ENCODE results near the gene USP48. TPM values are rescaled to one million over a fixed set of nuclear protein-coding genes. Genes with fewer than 3 reads are reported as not detected.

The USP48 gene
- total RNA-seq, 1 donor from 2014 or later: 39.1 TPM

DNA sequence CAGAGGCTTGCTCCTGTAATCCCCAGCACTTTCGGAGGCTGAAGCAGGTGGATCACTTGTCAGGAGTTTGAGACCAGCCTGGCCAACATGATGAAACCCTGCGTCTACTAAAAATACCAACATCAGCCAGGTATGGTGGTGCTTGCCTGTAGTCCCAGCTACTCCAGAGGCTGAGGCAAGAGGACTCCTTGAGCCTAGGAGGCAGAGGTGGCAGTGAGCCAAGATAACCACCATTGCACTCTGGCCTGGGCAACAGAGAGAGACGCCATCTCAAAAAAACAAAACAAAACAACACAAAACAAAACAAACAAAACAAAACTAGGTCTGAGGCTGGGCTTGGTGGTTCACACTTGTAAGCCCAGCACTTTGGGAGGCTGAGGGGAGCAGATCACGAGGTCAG, 75.1 kb downstream of the USP48 start:
- Histone ChIP-seq H3K36me3 (peaks cover 55% of the 10 kb centered on the region), H3K27me3 (ENCODE audit: low read depth) (no peaks in the 10 kb centered on the region), H3K27ac (replicated peaks) (no peak overlapping the region), H3K4me3 (no peak overlapping the region), H3K4me1 (peaks cover 11% of the 10 kb centered on the region), H3K9me3 (replicated peaks) (no peaks in the 10 kb centered on the region)
- no peak for DNase-seq
- TF ChIP-seq, protein P1, sequence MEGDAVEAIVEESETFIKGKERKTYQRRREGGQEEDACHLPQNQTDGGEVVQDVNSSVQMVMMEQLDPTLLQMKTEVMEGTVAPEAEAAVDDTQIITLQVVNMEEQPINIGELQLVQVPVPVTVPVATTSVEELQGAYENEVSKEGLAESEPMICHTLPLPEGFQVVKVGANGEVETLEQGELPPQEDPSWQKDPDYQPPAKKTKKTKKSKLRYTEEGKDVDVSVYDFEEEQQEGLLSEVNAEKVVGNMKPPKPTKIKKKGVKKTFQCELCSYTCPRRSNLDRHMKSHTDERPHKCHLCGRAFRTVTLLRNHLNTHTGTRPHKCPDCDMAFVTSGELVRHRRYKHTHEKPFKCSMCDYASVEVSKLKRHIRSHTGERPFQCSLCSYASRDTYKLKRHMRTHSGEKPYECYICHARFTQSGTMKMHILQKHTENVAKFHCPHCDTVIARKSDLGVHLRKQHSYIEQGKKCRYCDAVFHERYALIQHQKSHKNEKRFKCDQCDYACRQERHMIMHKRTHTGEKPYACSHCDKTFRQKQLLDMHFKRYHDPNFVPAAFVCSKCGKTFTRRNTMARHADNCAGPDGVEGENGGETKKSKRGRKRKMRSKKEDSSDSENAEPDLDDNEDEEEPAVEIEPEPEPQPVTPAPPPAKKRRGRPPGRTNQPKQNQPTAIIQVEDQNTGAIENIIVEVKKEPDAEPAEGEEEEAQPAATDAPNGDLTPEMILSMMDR (IDR thresholded peaks at IDR 0.05; ENCODE audit: borderline replicate concordance): no peak
- intact Hi-C loops (cut with micrococcal nuclease): no loop called here

DNA sequence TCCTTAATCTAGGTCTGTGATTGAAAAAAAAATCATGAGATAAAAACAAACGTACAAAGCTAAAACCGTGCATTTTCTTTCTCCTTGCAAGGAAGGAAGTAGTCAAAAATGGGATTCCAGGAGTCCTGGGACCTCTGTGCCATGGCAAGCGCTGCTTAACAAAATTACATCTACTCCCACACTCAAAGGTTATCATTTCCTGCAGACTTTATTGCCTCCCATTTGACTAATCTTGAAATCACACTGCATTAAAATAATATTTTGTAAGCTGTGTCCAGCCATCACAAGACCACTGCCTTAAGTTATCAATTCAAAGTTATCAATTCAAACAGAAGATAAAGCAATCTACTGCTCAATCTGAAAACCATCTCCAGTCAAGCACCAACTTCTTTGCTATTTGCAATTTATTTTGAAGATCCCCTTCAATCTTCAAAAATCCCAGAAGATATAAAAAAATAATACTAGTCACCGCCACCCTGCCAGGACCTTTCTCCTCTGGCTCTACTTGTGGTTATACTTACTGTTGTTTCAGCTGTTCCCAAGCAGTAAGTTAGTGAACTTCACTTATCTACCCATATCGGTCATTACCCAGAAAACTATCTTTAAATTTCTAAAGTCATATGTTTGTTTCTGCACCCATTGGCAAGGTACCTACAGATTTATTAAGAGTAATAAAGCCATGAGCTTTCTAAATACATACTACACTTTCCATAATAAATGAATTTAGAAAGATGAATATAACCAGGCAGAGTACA, 75.7 kb downstream of the USP48 start:
- Histone ChIP-seq H3K36me3 (peaks cover 55% of the 10 kb centered on the region), H3K27ac (replicated peaks) (no peak overlapping the region), H3K27me3 (ENCODE audit: low read depth) (no peaks in the 10 kb centered on the region), H3K9me3 (replicated peaks) (no peaks in the 10 kb centered on the region), H3K4me1 (peaks cover 11% of the 10 kb centered on the region), H3K4me3 (no peak overlapping the region)
- intact Hi-C loops (cut with micrococcal nuclease): no loop called here
- no peak for DNase-seq
- TF ChIP-seq, protein P1 (IDR thresholded peaks at IDR 0.05; ENCODE audit: borderline replicate concordance): no peak

DNA sequence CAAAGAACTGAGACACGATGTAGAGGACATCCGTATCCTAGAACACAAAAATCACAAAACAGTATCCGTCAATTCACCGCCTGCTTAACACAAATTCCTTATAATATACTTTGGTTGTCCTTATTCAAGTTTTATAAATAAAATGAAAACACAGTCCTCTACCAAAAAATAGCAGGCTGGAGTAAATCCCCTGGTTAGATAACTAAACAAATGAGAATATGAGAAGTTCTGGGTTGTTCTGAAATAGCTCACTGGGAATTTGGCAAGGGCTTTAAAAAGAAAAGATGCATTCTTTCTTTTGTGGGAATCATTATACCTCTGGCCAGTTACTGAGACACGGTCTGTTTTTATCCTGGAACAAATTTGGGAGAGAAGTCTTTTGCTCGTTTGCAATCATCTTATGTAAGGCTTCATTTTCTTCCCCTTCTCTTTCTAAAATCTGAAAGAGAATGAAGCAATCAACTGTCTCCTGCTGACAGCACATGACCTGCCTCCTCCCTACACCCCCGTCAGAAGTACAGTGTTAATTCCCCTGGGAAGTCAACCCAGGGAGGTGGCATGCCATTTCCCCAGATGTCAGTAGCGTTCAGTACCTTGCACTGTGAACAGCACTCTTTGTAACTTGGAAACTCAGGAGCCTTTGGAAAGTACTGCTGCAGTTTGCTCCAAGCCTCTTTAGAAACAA, 76.7 kb downstream of the USP48 start:
- intact Hi-C loops (cut with micrococcal nuclease): no loop called here
- H3K4me1 ChIP-seq: peaks cover 11% of the 10 kb centered on the region
- no peaks in the 10 kb centered on the region for H3K9me3 ChIP-seq (replicated peaks)
- no peak overlapping the region for H3K27ac ChIP-seq (replicated peaks)
- DNase-seq: no peak
- H3K4me3 ChIP-seq: no peak overlapping the region
- H3K36me3 ChIP-seq: peaks cover 55% of the 10 kb centered on the region
- TF ChIP-seq, protein P1 (IDR thresholded peaks at IDR 0.05; ENCODE audit: borderline replicate concordance): no peak
- H3K27me3 ChIP-seq (ENCODE audit: low read depth): no peaks in the 10 kb centered on the region

DNA sequence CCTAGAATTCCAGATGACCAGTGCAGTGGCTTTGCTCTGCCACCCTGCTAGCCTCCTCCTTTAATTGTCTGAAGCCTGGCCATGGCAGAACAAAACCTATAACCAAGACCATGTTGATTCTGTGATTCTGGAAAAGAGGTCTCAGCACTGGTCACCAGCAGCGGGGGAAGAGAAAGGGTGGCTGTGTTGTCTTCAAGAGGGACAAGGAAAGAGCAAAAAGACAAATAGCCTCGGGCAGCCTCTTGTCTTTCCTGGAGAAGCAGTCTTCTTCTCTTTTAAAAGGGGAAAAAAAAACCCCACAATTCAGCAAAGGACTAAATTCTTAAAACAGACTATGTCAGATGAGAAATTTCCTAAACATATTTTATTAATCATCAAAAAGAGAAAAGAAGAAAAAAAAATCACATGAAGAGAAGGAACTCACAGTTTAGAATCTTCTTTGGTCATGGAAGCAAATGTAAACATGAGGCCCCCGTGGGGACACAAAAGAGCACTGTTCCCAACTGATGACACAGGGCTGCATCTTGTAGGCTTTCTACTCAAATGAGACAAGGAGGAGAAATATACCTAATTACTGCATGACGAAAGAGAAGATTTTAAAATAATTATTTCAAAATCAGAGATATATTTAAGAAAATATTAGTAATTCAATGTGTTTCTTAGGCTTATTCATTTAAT, 77.5 kb downstream of the USP48 start:
- Histone ChIP-seq H3K27ac (replicated peaks) (no peak overlapping the region), H3K9me3 (replicated peaks) (no peaks in the 10 kb centered on the region), H3K4me1 (peaks cover 11% of the 10 kb centered on the region), H3K27me3 (ENCODE audit: low read depth) (no peaks in the 10 kb centered on the region), H3K4me3 (no peak overlapping the region), H3K36me3 (peaks cover 63% of the 10 kb centered on the region)
- intact Hi-C loops (cut with micrococcal nuclease): no loop called here
- TF ChIP-seq, protein P1 (IDR thresholded peaks at IDR 0.05; ENCODE audit: borderline replicate concordance): no peak
- DNase-seq: no peak

DNA sequence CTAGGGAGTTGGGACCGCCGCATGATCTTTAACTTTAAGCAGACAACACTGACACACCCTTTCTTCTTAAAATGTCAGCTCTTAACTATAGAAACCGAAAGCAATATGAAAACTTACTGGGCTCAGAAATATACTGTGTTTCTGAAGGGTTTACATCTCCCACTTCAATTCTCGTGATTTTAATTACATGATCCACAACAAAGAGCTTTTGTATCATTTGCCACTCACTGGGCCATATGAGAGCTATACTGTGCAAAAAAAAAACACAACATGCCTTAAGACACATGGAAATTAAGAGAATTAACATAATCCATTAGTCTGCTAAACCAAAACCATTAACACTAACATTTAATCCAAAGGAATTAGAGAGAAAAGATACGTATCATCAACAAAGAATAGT, 78.8 kb downstream of the USP48 start:
- Histone ChIP-seq H3K36me3 (peaks cover 75% of the 10 kb centered on the region), H3K4me1 (peaks cover 11% of the 10 kb centered on the region), H3K27ac (replicated peaks) (no peak overlapping the region), H3K9me3 (replicated peaks) (no peaks in the 10 kb centered on the region), H3K27me3 (ENCODE audit: low read depth) (no peaks in the 10 kb centered on the region), H3K4me3 (no peak overlapping the region)
- TF ChIP-seq, protein P1 (IDR thresholded peaks at IDR 0.05; ENCODE audit: borderline replicate concordance): no peak
- DNase-seq: no peak
- intact Hi-C loops (cut with micrococcal nuclease): no loop called here

Data from left ventricle myocardium inferior (tissue), 1 donor.